ENCODE data around the gene BRIP1. TPM values are rescaled to one million over a fixed set of nuclear protein-coding genes. Genes with fewer than 3 reads are reported as not detected.

The BRIP1 gene
- total and polyA plus RNA-seq, 4 donors: 0.21 to 4.3 (median 0.82) TPM

- H3K27ac ChIP-seq (ENCODE audit: low read depth in 1 of 2, low read length in 1 of 2): no peak overlapping the region
- ATAC-seq (ENCODE audit: insufficient read depth, low FRiP score) (no peak), DNase-seq (no peak)
- no peak for TF ChIP-seq CTCF (IDR thresholded peaks at IDR 0.05; ENCODE audit: control extremely low read depth, extremely low read depth)
- H3K4me3 ChIP-seq: no peak overlapping the region
- H3K4me1 ChIP-seq (ENCODE audit: control insufficient read depth in 5 of 5, insufficient read depth in 5 of 5, low read length in 5 of 5): no peaks in the 10 kb centered on the region
- peaks cover 0 to 9% (median 3%) of the 10 kb centered on the region in 4 donors for H3K9me3 ChIP-seq (ENCODE audit: control insufficient read depth in 4 of 4, insufficient read depth in 3 of 4, low read length in 3 of 4)
- 97 to 98% methylated on average over 6 of the region's 6 CpGs for WGBS, 2 donors
- no peaks in the 10 kb centered on the region for H3K27me3 ChIP-seq (ENCODE audit: control insufficient read depth in 3 of 3, insufficient read depth in 3 of 3, low read length in 2 of 3)
- peaks cover 0 to 33% (median 9%) of the 10 kb centered on the region in 4 donors for H3K36me3 ChIP-seq (ENCODE audit: control insufficient read depth in 4 of 4, insufficient read depth in 4 of 4, low read length in 4 of 4)
- no peak overlapping the region for H3K9ac ChIP-seq (ENCODE audit: insufficient read depth in 1 of 2, low read length in 2 of 2)
Measured at GRCh38 chr17:61743766-61744165, 119.6 kb downstream of the BRIP1 start.

DNA sequence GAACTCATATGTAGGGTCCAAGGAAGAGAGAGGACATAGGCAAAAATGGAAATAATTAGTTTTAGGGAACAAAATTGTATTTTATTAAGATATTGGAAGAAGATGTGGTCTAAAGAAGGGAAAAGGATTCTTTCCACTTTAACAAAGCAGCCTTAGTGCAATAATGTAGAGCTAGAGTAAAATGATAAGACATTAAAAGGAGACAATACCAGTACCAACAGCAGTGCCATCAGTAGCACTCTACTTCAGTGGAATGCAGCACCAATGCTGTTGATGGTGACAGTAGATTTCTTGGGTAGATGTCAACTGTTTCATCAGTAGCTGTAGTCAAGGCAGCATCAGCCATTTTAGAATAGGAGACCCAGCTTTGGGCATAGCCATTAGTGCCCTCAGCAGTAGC is 124.3 kb downstream of the BRIP1 start:
- no peak for ATAC-seq (ENCODE audit: insufficient read depth, low FRiP score)
- no peak overlapping the region for H3K4me3 ChIP-seq
- H3K27ac ChIP-seq (ENCODE audit: low read depth in 1 of 2, low read length in 1 of 2): no peak overlapping the region
- H3K9ac ChIP-seq (ENCODE audit: insufficient read depth in 1 of 2, low read length in 2 of 2): no peak overlapping the region
- peaks cover 0 to 36% (median 7%) of the 10 kb centered on the region in 4 donors for H3K36me3 ChIP-seq (ENCODE audit: control insufficient read depth in 4 of 4, insufficient read depth in 4 of 4, low read length in 4 of 4)
- H3K9me3 ChIP-seq (ENCODE audit: control insufficient read depth in 4 of 4, insufficient read depth in 3 of 4, low read length in 3 of 4): peaks cover 0 to 7% (median 3%) of the 10 kb centered on the region in 4 donors
- H3K4me1 ChIP-seq (ENCODE audit: control insufficient read depth in 5 of 5, insufficient read depth in 5 of 5, low read length in 5 of 5): no peaks in the 10 kb centered on the region
- no peak for TF ChIP-seq CTCF (IDR thresholded peaks at IDR 0.05; ENCODE audit: control extremely low read depth, extremely low read depth)
- no peaks in the 10 kb centered on the region for H3K27me3 ChIP-seq (ENCODE audit: control insufficient read depth in 3 of 3, insufficient read depth in 3 of 3, low read length in 2 of 3)
- no peak for DNase-seq

GRCh38 chr17:61738249-61738648 is 125.1 kb downstream of the BRIP1 start:
- no peak for DNase-seq
- no peak for ATAC-seq (ENCODE audit: insufficient read depth, low FRiP score)
- Histone ChIP-seq H3K27ac (ENCODE audit: low read depth in 1 of 2, low read length in 1 of 2) (no peak overlapping the region), H3K4me3 (no peak overlapping the region), H3K4me1 (ENCODE audit: control insufficient read depth in 5 of 5, insufficient read depth in 5 of 5, low read length in 5 of 5) (no peaks in the 10 kb centered on the region), H3K27me3 (ENCODE audit: control insufficient read depth in 3 of 3, insufficient read depth in 3 of 3, low read length in 2 of 3) (no peaks in the 10 kb centered on the region), H3K9me3 (ENCODE audit: control insufficient read depth in 4 of 4, insufficient read depth in 3 of 4, low read length in 3 of 4) (peaks cover 0 to 7% (median 3%) of the 10 kb centered on the region in 4 donors), H3K36me3 (ENCODE audit: control insufficient read depth in 4 of 4, insufficient read depth in 4 of 4, low read length in 4 of 4) (peaks cover 0 to 36% (median 7%) of the 10 kb centered on the region in 4 donors), H3K9ac (ENCODE audit: insufficient read depth in 1 of 2, low read length in 2 of 2) (no peak overlapping the region)
- TF ChIP-seq CTCF (IDR thresholded peaks at IDR 0.05; ENCODE audit: control extremely low read depth, extremely low read depth): no peak

- 94 to 96% methylated on average over 4 of the region's 4 CpGs for WGBS, 2 donors
Measured at GRCh38 chr17:61737820-61738219, 125.5 kb downstream of the BRIP1 start.

More at GRCh38 chr17:61737820-61738219, 125.5 kb downstream of the BRIP1 start:
- ATAC-seq (ENCODE audit: insufficient read depth, low FRiP score) (no peak), DNase-seq (no peak)
- TF ChIP-seq CTCF (IDR thresholded peaks at IDR 0.05; ENCODE audit: control extremely low read depth, extremely low read depth): no peak
- Histone ChIP-seq H3K9me3 (ENCODE audit: control insufficient read depth in 4 of 4, insufficient read depth in 3 of 4, low read length in 3 of 4) (peaks cover 0 to 7% (median 3%) of the 10 kb centered on the region in 4 donors), H3K27me3 (ENCODE audit: control insufficient read depth in 3 of 3, insufficient read depth in 3 of 3, low read length in 2 of 3) (no peaks in the 10 kb centered on the region), H3K9ac (ENCODE audit: insufficient read depth in 1 of 2, low read length in 2 of 2) (no peak overlapping the region), H3K4me1 (ENCODE audit: control insufficient read depth in 5 of 5, insufficient read depth in 5 of 5, low read length in 5 of 5) (no peaks in the 10 kb centered on the region), H3K27ac (ENCODE audit: low read depth in 1 of 2, low read length in 1 of 2) (no peak overlapping the region), H3K4me3 (no peak overlapping the region), H3K36me3 (ENCODE audit: control insufficient read depth in 4 of 4, insufficient read depth in 4 of 4, low read length in 4 of 4) (peaks cover 0 to 35% (median 7%) of the 10 kb centered on the region in 4 donors)

All from lung (tissue), 12 donors.